OCI-LY1 (cell line): ENCODE data around the gene NTNG1.

Source experiments
- H2AFZ ChIP-seq: fragments of 200-600 bp; sonication (generic), shearing (Covaris generic); 2 replicates; pipeline ENCODE4 v1.6.0; 2014; ENCODE audit warnings: antibody characterized with exemption, mild to moderate bottlenecking, low read length
- H3F3A ChIP-seq: fragments of 200-600 bp; sonication (generic), shearing (Covaris generic); 2 replicates; pipeline ENCODE4 v1.6.0; 2014; ENCODE audit warnings: mild to moderate bottlenecking, antibody characterized with exemption, low read length, moderate library complexity; ENCODE audit not compliant: insufficient read depth
- H3K27ac ChIP-seq: fragments of 200-600 bp; sonication (generic); 2 replicates; pipeline ENCODE4 v1.5.1; 2014; ENCODE audit warnings: low read length, mixed run types, mild to moderate bottlenecking, low read depth; ENCODE audit not compliant: poor library complexity, severe bottlenecking
- H3K27me3 ChIP-seq: fragments of 200-600 bp; sonication (generic); 2 replicates; pipeline ENCODE4 v1.6.0; 2014; ENCODE audit warnings: antibody characterized with exemption, mild to moderate bottlenecking, low read length, moderate library complexity; ENCODE audit not compliant: insufficient read depth
- H3K36me3 ChIP-seq: fragments of 200-600 bp; sonication (generic); 2 replicates; pipeline ENCODE4 v1.6.1; 2014; ENCODE audit warnings: mild to moderate bottlenecking, antibody characterized with exemption, low read length, moderate library complexity, mixed read lengths; ENCODE audit not compliant: insufficient read depth
- H3K4me1 ChIP-seq: fragments of 200-600 bp; sonication (generic); 2 replicates; pipeline ENCODE4 v1.5.1; 2014; ENCODE audit warnings: mild to moderate bottlenecking, low read length, moderate library complexity; ENCODE audit not compliant: insufficient read depth, severe bottlenecking
- H3K4me2 ChIP-seq: fragments of 200-600 bp; sonication (generic), shearing (Covaris generic); 2 replicates; pipeline ENCODE4 v1.6.1; 2014; ENCODE audit warnings: low read length
- H3K4me3 ChIP-seq: fragments of 200-600 bp; sonication (generic); 2 replicates; pipeline ENCODE4 v1.5.1; 2014; ENCODE audit warnings: low read length, low read depth, mild to moderate bottlenecking, mixed read lengths; ENCODE audit not compliant: poor library complexity, severe bottlenecking
- H3K79me2 ChIP-seq: fragments of 200-600 bp; shearing (Covaris generic); 2 replicates; pipeline ENCODE4 v1.6.1; 2016; ENCODE audit warnings: mixed run types, low read length, mixed read lengths; ENCODE audit not compliant: insufficient read depth
- H3K9ac ChIP-seq: fragments of 200-600 bp; sonication (generic), shearing (Covaris generic); 2 replicates; pipeline ENCODE4 v1.6.1; 2014; ENCODE audit warnings: mild to moderate bottlenecking, low read length, mixed read lengths
- H3K9me2 ChIP-seq: fragments of 200-600 bp; sonication (generic), shearing (Covaris generic); 2 replicates; pipeline ENCODE4 v1.6.1; 2014; ENCODE audit warnings: low read depth, mild to moderate bottlenecking, low read length, mixed read lengths
- H3K9me3 ChIP-seq: fragments of 200-600 bp; shearing (Covaris generic); 2 replicates; pipeline ENCODE4 v1.6.1; 2014; ENCODE audit warnings: low read length, mixed read lengths
- H4K20me1 ChIP-seq: fragments of 200-600 bp; sonication (generic), shearing (Covaris generic); 2 replicates; pipeline ENCODE4 v1.6.0; 2016; ENCODE audit warnings: mild to moderate bottlenecking, low read length; ENCODE audit not compliant: insufficient read depth
- CTCF ChIP-seq: fragments of 200-600 bp; sonication (generic), shearing (Covaris generic); IDR thresholded peaks from 2 replicates; pipeline ENCODE4 v1.5.1; 2017; ENCODE audit warnings: mild to moderate bottlenecking, antibody characterized with exemption, low read length, moderate library complexity, mixed read lengths
- EZH2 ChIP-seq: fragments of 200-600 bp; sonication (generic), shearing (Covaris generic); IDR thresholded peaks from 2 replicates; pipeline ENCODE4 v1.8.0; 2017; ENCODE audit warnings: borderline replicate concordance, mixed run types, mild to moderate bottlenecking, antibody characterized with exemption, low read length, moderate library complexity, mixed read lengths

The NTNG1 gene

GRCh38 chr1:107480548-107481415 is 339.9 kb downstream of the NTNG1 start:
- H3K9ac ChIP-seq = no peak overlapping the region
- H3K36me3 ChIP-seq = no peaks in the 10 kb centered on the region
- TF ChIP-seq EZH2 (no peak), CTCF (no peak)
- peaks cover 6% of the 10 kb centered on the region; the same call in 1 of the 2 replicates for H3K27me3 ChIP-seq
- H3K4me2 ChIP-seq = no peak overlapping the region
- H3K4me1 ChIP-seq = no peaks in the 10 kb centered on the region
- H3K79me2 ChIP-seq = no peaks in the 10 kb centered on the region
- no peak overlapping the region for H3K4me3 ChIP-seq
- no peaks in the 10 kb centered on the region for H4K20me1 ChIP-seq
- no peaks in the 10 kb centered on the region for H3F3A ChIP-seq
- H2AFZ ChIP-seq = no peak overlapping the region
- H3K27ac ChIP-seq = no peak overlapping the region
- H3K9me2 ChIP-seq = no peaks in the 10 kb centered on the region
- no peaks in the 10 kb centered on the region for H3K9me3 ChIP-seq

DNA sequence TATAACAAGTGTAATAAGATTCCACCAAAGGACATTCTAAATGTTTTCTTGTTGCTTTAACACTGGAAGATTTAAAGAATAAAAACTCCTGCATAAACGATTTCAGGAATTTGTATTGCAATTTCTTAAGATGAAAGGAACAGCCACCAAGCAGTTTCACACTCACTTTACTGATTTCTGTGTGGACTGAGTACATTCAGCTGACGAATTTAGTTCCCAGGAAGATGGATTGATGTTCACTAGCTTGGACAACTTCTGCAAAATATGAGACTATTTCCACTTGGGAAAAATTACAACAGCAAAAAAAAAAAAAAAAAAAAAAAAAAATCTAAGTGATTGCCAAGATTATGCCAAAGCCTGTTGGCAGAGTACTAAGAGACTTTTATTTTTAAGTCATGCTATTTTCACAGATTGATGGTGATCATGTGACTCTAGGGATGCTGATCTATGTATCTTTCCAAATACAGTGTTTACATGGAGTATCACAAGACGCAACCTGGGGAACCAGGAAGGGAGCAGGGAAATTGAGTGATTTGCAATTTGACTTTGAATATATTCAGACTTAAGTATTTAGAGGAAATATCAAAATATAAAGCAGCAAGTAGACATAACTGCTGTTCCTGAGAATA is 341.0 kb downstream of the NTNG1 start:
- no peak overlapping the region for H3K4me3 ChIP-seq
- H2AFZ ChIP-seq = no peak overlapping the region
- no peaks in the 10 kb centered on the region for H3F3A ChIP-seq
- TF ChIP-seq CTCF (no peak), EZH2 (no peak)
- no peaks in the 10 kb centered on the region for H4K20me1 ChIP-seq
- H3K9me3 ChIP-seq = no peaks in the 10 kb centered on the region
- H3K79me2 ChIP-seq = no peaks in the 10 kb centered on the region
- no peaks in the 10 kb centered on the region for H3K4me1 ChIP-seq
- no peaks in the 10 kb centered on the region for H3K36me3 ChIP-seq
- H3K9me2 ChIP-seq = no peaks in the 10 kb centered on the region
- peaks cover 6% of the 10 kb centered on the region; the same call in 1 of the 2 replicates for H3K27me3 ChIP-seq
- H3K9ac ChIP-seq = no peak overlapping the region
- H3K27ac ChIP-seq = no peak overlapping the region
- H3K4me2 ChIP-seq = no peak overlapping the region

GRCh38 chr1:107483949-107484348 is 343.1 kb downstream of the NTNG1 start:
- no peak for TF ChIP-seq CTCF
- TF ChIP-seq EZH2 = no peak
- H3K9me2 ChIP-seq = no peaks in the 10 kb centered on the region
- no peaks in the 10 kb centered on the region for H3K79me2 ChIP-seq
- H3K27ac ChIP-seq = no peak overlapping the region
- H3K4me3 ChIP-seq = no peak overlapping the region
- H3K36me3 ChIP-seq = no peaks in the 10 kb centered on the region
- no peak overlapping the region for H3K9ac ChIP-seq
- H3K27me3 ChIP-seq = peaks cover 6% of the 10 kb centered on the region; the same call in 1 of the 2 replicates
- no peak overlapping the region for H2AFZ ChIP-seq
- no peaks in the 10 kb centered on the region for H3K9me3 ChIP-seq
- H4K20me1 ChIP-seq = no peaks in the 10 kb centered on the region
- H3F3A ChIP-seq = no peaks in the 10 kb centered on the region
- no peak overlapping the region for H3K4me2 ChIP-seq
- no peaks in the 10 kb centered on the region for H3K4me1 ChIP-seq
